HG03039 (cell line): Measurements from ENCODE around the gene RAP1GAP2.
"Not testable (repeated sequence)": the region's sequence is repeated elsewhere in the genome, so short reads cannot be mapped to it uniquely, and the experiment has no call there.

ENCODE experiments used
- ATAC-seq: cut with Tn5 transposase; IDR thresholded peaks from one replicate; pipeline ENCODE4 v1.9.1; 2021; ENCODE audit warnings: mild to moderate bottlenecking, moderate library complexity; ENCODE audit not compliant: unreplicated experiment

Gene RAP1GAP2

DNA sequence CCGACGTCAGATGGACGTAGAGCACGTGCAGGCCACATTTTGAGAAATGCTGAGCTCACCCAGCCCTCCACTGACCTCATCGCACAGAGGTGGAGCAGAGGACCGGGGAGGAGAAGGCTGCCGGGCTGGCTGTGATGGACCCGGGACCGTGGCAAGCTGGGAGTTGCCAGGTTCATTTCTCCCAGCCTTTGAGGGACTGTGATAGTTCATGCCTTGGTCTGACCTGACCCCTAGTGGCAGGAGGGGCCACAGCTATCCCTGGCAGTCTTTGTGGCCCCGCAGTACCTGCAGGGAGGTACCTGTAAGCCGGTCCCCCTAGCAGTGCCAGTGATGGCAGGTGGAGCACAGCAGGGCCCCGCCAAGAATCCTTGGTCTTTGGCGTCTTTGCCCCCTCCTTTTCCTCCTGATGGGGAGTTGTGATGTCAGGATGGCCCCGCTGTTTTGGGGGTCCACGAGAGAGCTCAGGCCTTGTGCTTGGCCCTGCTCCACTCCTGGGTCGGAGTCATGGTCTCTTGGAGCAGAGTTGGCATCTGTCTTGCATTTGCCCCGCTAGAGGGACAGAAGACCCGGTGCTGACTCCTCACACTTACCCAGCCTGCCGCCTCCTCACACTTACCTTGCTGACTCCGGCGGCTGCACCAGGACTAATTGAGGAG lies 216.8 kb downstream of the RAP1GAP2 start:
- ATAC-seq = no peak

DNA sequence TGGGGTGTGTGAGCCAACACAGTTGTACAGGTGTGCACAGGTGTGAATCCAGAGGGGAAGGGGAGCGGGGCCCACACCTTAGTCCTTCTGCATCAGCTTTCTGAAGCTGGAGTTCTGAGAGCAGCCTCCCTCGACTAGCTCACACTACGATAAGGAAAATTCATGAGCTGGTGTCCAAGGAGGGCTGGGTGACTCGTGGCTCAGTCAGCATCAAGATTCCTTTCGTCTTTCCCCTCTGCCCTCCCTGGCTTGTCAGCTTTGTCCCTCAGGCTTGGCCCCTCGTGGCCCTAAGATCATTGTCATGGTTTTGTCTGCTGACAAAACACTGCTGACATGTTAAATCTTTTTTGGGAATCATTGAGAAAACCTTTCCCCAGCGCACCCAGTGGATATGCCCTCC lies 219.7 kb downstream of the RAP1GAP2 start:
- no peak for ATAC-seq

DNA sequence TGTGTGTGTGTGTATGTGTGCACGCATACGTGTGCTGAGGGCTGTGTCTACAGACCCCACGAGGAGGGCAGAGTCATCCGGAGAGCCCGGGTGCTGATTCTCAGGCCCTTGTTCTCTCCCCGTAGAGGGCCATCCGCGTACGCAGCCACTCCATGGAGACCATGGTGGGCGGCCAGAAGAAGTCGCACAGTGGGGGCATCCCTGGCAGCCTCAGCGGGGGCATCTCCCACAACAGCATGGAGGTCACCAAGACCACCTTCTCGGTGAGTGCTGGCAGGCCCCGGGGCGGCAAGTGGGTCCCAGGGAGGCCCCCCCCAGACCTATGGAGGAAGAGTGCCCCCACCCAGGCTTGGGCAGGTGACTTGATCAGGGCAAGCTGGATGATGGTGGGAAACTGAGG lies 221.7 kb downstream of the RAP1GAP2 start:
- no peak for ATAC-seq

DNA sequence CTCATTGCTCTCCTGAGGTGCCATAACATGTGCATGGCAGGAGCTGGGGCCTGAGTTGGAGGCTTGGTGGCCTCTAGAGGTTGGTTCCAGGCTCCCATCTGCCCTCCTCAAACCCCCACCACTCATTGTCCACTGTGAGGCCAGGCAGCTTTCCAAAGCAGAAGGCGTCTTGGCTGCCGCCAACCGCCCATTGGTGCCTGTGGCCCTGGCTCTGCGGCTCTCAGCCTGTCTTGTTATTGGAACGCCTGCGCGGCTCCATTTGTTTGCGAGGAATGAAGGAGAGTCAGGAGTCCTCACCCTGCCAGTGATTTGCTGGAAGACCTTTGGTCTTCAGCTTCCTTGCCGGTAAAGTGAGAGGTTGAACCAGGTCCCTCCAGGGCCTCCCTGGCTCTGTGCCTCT lies 223.5 kb downstream of the RAP1GAP2 start:
- no peak for ATAC-seq

DNA sequence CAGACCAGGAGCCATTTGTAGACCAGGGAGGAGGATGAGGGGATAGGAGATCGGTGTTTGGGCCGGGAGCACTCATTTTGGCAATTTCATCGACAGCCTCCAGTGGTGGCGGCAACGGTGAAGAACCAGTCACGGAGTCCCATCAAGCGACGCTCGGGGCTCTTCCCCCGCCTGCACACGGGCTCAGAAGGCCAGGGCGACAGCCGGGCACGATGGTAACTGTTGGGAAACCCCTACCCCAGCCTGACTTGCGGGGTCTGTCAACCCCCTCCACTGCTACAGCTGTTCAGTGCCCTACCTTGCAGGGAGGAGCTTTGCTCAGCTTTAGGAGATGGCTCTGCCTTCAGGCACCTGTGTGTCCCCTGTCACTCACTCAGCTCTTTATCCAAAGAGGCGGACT lies 224.1 kb downstream of the RAP1GAP2 start:
- ATAC-seq = no peak

DNA sequence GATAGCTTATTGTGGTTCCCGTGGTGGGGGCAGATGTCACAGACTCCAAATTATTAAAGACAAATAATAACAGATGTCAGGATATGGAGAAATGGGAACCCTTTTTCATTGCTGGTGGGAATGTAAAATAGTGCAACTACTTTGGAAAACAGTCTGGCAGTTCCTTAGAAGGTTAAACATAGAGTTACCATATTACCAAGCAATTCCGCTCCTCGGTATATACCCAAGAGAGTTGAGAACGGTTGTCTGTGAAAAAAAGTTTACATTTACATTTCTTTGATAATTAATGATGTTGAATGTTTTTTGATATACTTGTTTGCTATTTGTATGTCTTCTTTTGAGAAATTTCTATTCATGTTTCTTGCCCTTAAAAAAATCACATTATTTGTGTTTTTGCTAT lies 226.0 kb downstream of the RAP1GAP2 start:
- no peak for ATAC-seq

DNA sequence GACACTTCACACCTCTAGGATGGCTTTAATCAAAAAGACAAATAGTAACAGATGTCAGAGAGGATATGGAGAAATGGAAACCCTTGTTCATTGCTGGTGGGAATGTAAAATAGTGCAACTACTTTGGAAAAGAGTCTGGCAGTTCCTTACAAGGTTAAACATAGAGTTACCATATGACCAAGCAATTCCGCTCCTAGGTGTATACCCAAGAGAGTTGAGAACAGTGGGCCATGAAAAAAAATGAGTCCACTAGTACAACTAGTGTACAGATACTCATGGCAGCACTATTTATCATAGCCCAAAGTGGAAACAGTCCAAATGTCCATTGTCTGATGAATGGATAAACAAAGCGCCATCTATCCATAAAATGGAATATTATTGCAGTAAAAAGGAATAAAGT lies 228.1 kb downstream of the RAP1GAP2 start:
- no peak for ATAC-seq

DNA sequence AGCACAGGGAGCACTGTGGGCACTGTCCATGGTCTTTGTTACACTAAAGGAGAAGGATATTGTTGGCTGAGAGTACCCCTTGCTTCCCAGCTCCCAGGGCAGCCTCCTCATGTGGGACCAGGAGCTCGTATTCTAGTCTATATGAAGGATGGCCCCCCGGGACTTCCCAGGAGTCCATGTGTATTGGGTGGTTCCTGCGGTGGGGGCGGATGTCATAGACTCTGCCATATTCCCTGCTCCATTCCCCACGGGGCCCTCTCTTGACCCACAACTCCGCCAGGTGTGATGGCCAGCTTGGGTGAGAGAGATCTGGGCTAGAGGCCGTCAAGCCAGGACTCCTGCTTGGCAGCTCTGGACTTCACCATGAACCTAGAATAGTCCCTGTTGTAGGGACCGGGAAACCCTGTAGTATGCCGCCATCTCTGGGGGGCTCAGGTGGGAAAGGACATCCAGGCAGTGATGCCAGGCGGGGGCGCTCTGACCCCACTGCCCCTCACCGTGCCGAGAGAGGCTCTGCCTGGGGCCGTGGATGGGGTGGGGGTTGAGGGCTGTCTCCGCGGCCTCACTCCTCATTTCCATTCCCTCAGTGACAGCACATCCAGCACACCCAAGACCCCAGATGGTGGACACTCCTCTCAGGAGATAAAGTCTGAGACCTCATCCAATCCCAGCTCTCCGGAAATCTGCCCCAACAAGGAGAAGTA lies 229.3 kb downstream of the RAP1GAP2 start:
- ATAC-seq = no peak

DNA sequence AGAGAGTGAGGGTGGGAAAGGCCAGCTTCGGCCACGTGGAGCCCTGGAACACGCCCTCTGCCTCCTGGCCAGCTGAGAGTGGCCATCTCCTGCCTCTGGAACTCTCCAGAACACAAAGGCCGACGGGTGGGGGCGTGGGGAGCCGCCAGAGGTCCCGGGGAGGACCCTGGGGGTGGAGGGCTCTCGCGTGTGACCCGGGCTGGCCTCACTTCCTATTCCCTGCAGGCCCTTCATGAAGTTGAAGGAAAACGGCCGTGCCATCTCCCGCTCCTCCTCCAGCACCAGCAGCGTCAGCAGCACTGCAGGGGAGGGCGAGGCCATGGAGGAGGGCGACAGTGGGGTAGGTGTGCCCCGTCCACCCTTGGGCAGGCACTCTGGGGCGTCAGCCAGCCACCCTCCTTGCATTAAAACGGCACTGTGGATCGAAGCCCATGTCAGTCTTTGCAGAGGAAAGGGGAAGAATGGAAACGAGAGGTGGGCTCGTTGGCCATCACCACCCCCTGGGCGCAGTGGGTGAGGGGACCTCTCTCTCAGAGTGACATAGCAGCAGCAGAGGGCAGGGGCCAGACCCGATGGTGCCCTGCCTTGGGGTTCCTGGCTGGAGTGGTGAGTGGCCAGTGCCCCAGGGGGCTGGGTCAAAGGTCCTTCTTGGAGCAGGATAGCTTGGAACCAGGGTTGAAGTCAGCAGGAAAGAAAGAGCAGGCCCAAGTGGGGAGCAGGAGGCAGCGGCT lies 230.1 kb downstream of the RAP1GAP2 start:
- no peak for ATAC-seq

DNA sequence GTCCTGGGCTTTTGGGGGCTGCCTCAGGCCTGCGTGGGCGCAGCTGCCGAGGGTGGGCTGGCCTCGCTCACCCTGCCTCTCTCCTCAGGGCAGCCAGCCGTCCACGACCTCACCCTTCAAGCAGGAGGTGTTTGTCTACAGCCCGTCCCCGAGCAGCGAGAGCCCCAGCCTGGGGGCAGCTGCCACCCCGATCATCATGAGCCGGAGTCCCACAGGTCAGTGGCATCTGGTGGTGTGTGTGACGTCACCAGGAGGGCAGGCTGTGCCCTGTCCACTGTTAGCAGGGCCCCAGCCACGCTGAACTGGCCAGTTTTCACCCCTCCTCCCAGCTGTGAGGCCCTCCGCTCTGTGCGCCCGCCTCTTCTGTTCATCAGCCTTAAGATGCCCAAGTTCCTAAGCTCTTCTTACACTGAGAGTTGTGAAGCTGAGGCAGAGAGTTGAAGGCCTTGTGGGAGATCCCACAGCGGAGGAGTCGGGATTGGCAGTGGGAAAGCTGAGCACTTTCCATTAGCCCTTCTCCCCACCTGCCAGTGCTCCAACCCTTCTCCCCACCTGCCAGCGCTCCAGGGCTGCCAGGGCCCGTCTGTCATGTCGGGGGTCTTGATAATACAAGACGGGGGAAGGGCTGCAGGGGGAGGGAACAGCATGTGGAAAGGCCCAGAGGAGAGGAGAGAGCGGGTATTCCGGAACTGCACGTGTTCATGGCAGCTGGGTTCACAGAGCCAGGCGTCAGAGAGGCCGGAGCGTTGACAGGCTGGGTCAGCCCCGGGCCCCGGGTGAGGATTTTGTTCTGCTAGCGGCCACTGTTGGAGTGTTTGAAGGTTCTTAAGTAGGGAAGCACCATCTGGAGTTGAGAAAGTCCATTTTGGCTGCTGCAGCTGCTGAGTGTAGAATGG lies 230.9 kb downstream of the RAP1GAP2 start:
- no peak for ATAC-seq

DNA sequence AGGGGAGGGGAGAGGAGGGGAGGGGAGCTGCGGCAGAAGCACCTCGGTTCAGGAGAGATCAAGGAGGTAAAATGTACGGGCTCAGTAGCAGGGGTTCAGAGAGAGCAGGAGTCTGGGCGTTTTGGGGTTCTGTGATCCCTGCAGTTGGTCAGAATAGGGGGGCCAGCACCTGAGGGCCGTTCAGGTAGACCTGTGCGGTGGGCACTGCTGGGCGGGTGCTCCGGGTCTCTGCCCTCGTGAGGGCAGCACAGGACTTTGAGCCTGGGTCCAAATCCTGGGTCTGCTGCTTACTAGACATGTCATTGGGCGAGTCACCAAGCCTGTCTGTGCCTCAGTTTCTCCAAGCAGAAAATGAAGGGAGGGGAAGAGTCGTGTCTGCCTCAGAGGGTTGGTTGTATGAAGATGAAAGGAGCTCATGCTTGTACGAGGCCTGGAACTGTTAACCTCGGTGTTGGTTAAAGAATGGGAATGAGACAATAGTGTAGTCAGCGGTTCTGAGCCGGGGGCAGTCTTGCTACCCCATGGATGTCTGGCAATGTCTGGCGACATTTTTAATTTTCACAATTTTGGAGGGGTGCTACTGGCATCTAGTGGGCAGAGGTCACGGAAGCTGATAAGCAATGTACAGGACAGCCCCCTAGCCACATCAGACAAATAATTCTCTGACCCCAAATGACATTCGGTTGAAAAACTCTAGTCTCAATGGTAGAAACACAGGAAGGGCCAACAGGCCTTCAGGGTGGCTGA lies 231.7 kb downstream of the RAP1GAP2 start:
- ATAC-seq = no peak

DNA sequence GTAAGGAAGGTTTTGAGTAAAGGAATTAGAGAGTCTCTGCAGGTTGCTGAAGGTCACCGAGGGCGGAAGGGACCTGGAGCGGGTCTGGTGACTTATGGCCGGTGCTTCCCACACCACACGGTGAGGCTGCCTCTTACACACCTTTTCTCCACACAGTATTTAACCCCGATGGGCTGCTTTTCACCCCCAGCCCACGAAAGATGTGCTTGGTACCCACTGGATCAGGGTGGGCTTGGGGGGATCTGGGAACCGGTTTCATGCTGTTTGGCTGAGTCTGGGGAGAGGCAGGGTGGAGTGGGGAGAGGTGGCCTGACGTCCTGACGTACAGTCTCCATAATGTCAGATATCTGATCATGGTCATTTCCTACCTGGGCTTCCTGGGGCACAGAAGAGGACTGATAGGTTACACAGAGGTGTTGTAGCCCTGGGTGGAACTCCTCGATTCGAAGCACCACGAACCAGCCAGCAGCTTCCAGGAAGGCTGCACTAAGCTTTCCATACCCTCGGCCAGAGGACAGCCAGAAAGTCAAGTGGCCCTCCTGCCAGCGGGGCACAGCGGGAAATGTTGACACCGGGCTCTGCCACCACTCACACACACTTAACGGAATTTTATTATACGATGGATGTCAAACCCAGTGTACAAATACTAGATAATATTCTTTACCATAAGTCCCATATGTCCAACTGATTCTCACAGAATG lies 233.1 kb downstream of the RAP1GAP2 start:
- ATAC-seq = no peak

DNA sequence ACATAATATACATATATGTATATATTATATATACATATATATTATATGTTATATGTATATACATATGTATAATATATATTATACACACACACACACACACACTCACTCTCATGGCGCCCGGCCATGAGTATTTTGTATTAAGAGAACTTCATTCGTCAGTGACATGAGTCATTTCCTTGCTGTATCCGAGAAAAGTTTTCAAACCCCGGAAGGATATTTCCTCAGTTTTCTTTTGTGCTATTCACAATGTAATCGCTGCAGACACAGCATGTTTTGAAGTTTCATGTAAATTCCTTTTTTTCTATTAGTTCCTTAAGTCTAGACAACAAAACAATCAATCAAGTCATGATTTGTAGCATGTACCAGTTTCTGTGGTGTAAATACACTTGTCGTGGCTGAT lies 233.9 kb downstream of the RAP1GAP2 start:
- no peak for ATAC-seq

DNA sequence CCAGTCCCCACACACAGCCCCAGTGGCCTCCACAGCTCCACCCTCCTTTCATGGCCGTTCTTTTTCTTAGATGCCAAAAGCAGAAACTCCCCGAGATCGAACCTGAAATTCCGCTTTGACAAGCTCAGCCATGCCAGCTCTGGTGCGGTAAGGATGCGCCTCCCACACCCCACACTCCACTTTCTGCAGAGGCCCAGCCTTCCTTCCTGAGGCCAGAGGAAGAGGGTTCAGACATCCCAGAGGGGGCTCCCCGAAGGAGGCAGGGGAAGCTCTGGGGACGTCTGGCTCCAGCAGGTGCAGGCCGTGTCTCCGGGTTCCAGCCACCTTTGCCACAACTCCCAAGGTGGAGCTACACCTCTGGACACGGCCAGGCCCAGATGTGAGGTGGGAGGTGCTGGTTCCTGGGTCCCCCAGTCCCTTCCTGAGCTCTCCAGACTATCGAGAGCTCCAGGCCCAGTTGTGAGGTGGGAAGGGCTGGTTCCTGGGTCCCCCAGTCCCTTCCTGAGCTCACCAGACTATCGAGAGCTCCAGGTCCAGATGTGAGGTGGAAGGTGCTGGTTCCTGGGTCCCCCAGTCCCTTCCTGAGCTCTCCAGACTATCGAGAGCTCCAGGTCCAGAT lies 234.7 kb downstream of the RAP1GAP2 start:
- ATAC-seq = not testable (repeated sequence)

DNA sequence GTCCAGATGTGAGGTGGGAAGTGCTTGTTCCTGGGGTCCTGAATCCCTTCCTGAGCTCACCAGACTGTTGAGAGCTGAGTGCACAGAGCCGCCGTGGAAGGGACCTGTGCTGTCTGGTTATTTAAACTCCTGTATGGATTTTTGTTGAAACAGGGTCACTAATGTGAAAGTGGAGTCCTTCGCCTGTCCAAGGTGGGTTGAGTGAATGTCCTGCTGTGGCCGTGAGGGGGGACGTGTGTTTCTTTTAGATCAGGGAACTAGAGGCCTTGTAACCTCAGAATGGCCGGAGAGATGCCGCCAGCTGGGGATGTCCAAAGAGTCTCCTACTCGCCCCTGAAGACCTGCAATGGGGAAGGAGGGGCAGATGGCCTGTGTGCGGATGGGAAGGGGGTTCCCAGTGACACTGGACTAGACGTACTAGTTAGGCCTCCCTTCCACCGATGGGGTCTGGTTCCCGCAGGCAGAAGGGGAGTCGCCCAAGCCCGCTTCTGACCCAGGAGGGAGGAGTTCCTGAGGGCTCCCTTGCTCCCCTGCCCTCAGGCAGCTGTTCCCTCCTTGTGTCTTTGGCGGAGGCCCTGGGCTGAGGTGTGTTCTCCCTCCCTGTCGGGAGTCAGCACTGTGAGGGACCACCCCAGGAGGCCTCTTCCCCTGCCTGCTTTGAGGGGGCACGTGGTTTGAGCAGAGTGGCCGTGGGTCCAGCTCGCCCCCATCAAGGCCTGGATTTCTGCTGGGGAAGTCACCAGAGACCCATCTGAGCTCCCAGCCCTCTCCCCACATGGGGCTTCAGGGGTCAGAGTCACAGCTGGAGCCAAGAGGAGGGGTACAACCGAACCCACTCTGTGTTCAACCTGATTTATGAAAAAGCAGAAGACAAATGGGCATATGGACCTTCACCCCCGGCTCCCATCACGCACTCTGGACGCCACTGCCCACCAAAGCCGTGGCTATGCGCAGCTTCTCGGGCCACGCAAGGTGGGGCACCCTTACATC lies 236.3 kb downstream of the RAP1GAP2 start:
- ATAC-seq = no peak

DNA sequence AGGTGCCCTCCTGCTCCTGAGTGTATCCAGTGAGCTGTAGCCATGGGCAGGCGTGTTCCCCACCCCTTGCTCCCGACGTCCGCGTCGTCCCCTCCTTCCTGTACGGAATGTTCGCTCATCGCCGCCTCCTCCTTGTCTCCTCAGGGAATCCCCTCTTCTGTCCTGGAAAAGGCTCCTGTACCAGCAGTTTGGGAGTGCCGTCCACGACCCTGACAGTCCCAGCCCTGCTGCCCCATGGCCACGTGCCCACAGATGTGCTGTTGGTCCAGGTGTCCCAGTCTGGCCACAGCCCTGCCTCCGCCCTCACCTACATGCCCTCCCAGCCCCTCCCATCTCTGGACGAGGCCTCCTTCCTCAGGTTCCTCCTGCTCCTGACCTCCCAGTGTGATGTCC lies 237.0 kb downstream of the RAP1GAP2 start:
- no peak for ATAC-seq

DNA sequence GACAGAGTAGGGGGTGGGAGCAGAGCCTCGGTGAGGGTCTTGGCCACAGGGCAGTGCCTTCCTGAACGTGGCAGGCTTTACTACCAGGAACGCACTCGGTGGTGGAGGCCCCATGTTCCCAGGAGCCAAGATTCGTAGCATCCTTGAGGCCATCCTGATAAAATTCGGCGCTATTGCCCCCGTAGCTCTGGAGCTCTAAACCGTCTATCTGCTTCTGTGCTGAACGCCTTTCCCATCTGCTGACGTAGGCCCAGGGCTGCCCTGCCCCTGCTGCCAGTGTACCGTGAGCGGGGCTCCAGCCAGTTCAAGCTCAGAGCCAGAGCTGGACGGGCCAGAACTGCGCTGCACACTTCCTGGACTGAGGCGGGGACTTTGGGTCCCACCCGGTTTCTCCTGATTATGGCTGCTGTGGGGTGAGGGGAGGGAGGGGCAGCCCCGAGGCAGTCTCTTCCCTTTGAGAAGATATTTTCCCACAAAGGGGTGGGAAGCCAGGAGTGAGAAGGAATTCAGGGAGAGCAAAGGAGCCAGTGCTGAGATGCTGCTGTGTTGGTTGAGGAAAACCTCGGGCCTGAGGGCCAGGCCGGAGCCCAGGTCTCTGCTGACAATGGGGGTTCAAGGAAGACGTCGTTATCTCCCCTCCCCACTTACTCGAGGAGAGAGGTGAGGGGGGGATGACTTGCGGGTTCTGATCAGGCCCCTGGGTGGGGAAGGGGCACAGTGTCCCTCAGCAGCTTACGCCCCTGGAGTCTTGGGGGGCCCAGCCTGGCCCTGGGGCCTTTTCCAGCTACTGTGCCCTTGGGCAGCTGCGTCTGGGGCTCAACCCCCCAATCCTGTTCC lies 237.7 kb downstream of the RAP1GAP2 start:
- no peak for ATAC-seq
